ACHN (cell line): ENCODE measurements around the gene LMO1.
A peak's percentile ranks its signal among the peaks of the same experiment; 100 is the strongest.

Source experiments
- DNase-seq: peaks from one replicate; pipeline ENCODE4 v3.0.0-alpha.2; 2015
- in situ Hi-C: cut with HindIII; loops from 2 replicates; pipeline ENCODE4 v1.10.0; 2017; ENCODE audit warnings: low sequenced_read_pairs, low pct_ligation_motif_present, low pct_unique_long_range_greater_than_20kb

LMO1 gene

DNA sequence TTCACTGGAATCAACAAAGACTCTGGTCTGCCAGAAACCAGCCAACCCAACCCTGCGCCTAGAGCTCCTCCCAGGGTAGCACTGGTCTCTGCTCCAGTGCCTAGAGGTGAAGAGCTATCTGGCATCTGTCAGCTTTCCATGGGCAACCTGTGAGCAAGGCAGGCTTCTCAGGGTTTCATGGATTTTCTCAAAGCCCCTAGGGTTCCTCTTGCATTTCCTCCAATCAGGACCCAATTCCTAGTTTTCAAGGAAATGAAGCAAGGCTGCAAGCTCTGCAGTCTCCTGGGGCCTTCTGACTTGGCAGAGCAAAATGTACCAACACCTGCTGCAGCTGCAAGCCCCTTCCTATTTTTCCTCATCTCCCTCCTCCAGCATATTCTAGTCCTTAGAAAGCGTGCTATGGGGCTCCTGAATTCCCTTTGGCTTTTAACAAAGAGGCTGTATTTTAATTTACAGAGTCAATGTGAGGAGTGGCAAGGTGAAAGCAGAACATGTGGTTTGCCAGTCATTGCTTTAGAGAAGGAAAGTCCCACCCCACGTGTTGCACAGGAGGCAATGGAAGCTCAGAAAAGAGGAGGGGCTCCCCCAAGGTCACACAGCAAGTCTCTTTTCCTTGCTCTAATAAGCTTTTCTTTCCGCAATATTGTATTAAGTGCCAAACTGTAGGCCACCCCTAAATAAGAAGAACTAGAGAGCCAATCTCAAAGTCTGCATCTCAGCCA is 61.9 kb downstream of the LMO1 start:
- DNase-seq = no peak
- in situ Hi-C loops = no loop called here

DNA sequence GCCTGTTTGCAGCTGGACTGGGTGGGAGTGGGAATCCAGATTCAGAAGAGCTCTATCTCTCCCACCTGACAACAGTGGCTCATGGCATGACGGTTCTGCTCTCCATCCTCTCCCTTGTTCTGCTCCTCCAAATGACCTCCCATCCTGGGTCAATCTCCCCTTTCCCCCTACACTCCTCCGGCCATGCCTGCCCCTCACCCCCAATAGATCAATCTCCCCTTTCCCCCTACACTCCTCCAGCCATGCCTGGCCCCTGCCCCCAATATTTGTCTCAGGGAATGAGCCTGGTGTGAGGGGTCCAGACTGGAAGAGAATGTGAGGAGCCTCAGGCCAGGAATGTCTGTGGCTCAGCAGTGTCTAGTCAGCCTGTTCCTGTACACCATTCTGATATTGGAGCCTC is 64.0 kb downstream of the LMO1 start:
- in situ Hi-C loops = no loop called here
- no peak for DNase-seq

DNA sequence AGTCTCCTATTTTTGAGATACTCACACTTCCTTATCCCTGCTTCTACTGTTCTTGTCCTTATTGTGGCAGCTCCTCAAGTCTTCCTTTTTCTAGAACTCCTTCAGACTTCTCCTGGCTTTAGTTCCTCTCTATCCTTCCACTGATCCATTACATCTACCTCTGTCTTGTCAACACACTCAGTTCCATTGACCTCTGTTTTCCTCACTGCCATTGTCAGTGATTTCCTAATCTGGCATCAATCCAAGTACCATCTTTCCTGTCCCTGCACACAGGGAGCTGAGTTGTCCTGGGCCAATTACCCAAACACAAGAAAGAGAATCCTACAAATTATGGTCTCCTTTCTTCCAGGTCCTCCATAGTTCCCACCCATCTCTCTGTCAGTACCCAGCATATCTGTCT is 66.9 kb downstream of the LMO1 start:
- DNase-seq = no peak
- in situ Hi-C loops = no loop called here

DNA sequence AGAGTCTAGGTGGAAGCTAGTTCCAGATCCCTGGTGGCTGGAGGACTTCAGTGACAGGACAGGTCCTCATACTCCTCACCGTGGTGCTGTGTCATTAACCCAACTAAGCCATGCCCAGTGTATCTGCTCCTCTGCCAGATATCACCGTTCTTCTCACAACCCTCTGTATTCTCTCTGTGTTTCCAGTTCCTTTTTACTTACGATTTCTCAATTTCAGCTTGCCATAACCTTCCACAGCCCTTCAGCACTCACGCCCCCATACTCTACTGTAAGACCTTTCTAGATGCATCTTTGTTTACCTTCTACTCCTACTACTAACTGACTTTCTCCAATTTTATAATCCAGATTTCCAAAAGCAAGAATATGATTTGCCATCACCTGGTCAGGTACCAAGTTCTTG is 68.7 kb downstream of the LMO1 start:
- no peak for DNase-seq
- in situ Hi-C loops = no loop called here

DNA sequence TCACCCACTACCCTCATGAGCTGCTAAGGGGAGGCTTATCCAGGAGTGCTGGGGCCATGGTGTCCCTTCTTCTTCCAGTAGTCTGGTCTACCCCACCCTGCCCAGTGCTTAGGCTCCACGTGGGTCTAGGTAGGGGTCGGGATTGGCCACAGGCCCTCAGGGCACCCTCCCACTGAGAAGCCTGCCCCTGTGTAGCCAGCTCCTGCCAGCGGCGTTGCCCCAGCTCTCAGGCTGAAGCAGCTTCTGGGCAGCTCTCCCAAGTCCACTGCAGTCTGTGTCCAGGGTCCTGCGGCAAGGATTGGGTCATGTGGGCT is 70.8 kb downstream of the LMO1 start:
- in situ Hi-C loops = no loop called here
- DNase-seq = no peak

DNA sequence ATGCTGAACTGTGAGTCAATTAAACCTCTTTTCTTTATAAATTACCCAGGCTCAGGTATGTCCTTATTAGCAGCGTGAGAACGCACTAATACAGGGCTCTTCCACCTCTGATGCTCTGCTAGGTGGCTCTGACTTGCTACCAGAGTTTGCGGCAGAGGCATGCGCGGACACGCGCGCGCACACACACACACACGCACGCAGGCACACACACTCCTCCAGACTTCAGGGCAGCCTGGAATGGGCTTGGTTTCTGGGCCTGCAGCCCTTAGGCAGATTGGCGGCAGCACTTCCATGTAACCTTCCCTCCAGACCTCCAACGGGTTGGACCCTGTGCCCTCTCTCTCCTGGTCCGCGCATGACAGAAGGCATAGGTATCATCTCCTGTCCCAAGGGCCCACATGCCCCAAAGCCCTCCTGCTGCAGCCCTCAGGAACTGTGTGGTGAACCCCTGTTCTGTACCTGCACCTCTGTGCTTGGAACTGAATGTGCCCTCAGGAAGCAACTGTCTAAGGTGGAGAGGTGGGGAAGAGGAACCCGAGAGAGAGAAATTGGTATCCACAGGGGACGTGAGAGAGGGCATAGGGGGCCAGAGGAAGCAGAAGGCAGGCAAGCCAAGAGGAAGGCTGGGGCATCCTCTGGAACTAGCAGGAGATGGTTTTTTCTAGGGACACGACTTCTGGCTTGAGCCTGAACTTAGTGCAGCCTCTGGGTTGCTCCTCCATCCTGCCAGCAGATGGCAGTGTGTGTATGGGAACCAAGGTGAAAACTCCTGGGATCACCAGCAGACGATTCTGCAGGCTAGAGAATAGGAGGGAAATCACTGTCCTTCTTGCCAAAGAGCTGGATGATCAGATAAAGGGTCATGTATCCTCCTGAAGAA is 71.4 kb downstream of the LMO1 start:
- in situ Hi-C loops = no loop called here
- peak; percentile 55 for DNase-seq

DNA sequence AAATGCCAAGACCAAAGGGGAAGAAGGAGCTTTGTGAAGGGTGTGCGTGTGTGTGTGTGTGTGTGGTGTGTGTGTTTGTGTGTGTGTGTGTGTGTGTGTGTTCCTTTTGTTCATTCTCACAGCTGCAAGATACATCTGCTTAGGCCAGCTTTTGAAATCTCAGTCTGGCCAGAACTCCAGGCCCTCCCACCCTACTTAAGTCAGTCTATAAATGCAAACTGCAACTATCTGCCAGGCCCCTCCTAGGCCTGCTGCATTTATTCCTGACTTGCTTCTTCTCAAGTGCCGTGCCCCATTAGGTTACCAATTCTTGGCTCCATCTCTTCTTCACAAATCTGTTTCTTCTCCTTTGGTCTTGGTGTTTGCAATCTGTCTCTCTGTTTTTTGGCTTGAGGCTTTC is 73.2 kb downstream of the LMO1 start:
- DNase-seq = no peak
- in situ Hi-C loops = no loop called here

DNA sequence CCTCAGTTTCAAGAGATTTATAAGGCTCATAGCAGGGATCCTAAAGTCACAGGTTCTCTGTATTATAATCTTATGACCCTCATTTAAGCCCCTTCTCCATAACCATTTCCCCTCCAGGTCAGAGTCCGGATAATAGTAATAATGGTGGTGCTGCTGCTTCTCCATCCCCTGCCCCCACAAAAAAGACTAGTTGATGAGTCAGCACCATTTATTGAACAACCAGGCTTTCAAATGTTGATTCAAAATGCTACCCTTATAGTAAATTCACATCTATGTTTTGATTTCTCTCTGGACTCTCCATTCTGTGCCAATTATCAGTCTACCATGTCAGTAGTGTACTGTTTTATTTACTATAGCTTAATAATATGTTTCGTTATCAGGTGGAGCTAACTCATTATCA is 77.2 kb downstream of the LMO1 start:
- DNase-seq = no peak
- in situ Hi-C loops = no loop called here

DNA sequence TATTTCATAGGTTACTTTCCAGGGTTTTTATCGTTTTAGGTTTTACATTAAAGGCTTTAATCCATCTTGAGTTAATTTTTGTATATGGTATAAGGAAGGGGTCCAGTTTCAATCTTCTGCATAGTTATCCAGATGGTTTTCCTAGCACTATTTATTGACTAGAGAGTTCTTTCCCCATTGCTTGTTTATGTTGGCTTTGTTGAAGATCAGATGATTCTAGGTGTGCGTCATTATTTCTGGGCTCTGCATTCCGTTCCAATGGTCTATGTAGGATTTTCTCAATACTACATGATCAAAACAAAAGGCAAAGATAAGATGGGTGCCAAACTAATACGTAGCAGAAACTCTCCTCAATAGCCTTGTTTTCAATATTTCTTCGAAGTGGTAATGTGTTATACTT is 80.6 kb downstream of the LMO1 start:
- in situ Hi-C loops = no loop called here
- no peak for DNase-seq

DNA sequence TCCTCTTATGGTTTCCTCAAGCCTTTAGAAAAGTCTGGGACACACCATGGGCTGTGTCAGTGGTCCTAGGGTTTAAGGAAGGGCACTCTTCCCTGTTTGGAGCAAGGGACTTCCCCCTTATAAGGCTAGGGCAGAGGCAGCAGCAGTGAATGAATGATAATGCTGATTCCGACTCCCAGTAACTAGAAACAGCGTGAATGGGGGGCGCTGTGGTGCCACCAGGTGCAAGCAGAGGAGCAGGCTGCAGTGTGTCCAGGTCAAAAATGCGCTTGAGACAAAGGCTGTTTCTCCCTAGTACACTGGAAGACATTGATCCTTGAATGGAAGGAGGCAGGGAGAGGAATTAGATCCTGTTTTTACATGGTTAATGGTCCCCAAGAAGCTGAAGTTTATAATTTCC is 83.2 kb downstream of the LMO1 start:
- no peak for DNase-seq
- in situ Hi-C loops = no loop called here

DNA sequence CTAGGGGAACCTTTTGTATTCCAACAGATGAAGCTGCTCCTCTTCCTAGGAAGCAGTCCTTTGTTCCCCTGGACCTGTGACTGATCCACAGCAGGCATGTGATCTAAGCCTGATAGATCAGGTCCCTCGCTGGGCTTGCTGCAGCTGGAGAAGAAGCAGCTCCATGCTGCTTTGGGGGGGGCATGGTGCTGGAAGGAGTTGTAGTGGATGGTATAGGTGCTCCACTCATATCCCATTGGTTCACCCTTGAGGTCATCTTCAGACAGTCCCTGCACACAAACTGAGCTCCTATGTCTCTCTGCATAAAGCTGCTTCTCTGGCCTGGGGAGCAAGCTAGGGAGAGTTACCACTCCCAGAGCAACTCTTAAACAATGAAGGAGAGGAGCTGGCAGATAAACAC is 85.4 kb downstream of the LMO1 start:
- in situ Hi-C loops = no loop called here
- no peak for DNase-seq

DNA sequence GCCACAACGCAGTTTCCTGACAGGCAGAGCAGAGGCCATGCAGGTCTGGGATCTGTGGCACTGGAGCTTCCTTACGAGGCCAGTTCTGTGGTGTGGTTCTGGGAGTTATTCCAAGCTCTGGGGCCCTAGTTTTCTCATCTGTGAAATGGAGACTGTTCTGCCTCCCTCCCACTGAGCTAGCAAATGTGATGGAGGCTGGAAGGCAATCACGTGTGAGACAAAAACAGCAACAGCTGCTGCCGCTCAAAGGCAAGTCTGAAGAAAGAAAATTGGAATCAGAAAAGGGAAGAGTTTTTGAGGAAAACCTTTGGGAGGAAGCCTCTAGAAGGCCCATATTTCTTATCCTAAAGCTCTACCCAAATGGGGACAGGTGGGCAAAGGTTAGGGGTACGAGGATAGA is 86.5 kb downstream of the LMO1 start:
- in situ Hi-C loops = no loop called here
- DNase-seq = no peak
